ENCODE results near the gene ITGB3BP. TPM values are rescaled to one million over a fixed set of nuclear protein-coding genes. Genes with fewer than 3 reads are reported as not detected.
A peak's percentile ranks its signal among the peaks of the same experiment; 100 is the strongest.

The ITGB3BP gene
- total RNA-seq, 1 experiment from 2014 or later: 47.2 TPM

- Histone ChIP-seq H3K18ac (ENCODE audit: insufficient read length, low read depth, low read length) (no peak overlapping the region), H2BK12ac (ENCODE audit: insufficient read length, low read depth, low read length) (no peak overlapping the region)
Observed at GRCh38 chr1:63524201-63524600, 1.2 kb upstream of the ITGB3BP start.

More at GRCh38 chr1:63524201-63524600, 1.2 kb upstream of the ITGB3BP start:
- Histone ChIP-seq H3K27ac (ENCODE audit: insufficient read length, low read depth, low read length) (no peak overlapping the region), H2BK120ac (ENCODE audit: low read depth, low read length, poor library complexity, severe bottlenecking) (no peak overlapping the region), H3K4me2 (ENCODE audit: insufficient read depth, insufficient read length, low read length) (peak overlapping the region; percentile 79), H2BK20ac (ENCODE audit: low read depth, low read length, poor library complexity, severe bottlenecking) (no peak overlapping the region), H3K9me3 (ENCODE audit: control insufficient read depth, low read depth, low read length) (no peaks in the 10 kb centered on the region), H3K79me1 (ENCODE audit: insufficient read depth, low read depth, low read length, poor library complexity, severe bottlenecking) (no peaks in the 10 kb centered on the region), H3T11ph (ENCODE audit: low read length) (no peak overlapping the region), H3K23me2 (ENCODE audit: insufficient read length, low read depth, low read length, poor library complexity, severe bottlenecking) (peaks cover 4% of the 10 kb centered on the region), H2AFZ (ENCODE audit: low read length) (no peak overlapping the region), H2BK5ac (ENCODE audit: insufficient read length, low read length) (no peak overlapping the region), H4K5ac (ENCODE audit: insufficient read length, low read depth, low read length) (no peak overlapping the region), H3K4me1 (ENCODE audit: insufficient read depth, low read length) (no peaks in the 10 kb centered on the region), H3K23ac (ENCODE audit: insufficient read length, low read depth, low read length) (no peak overlapping the region), H2BK15ac (ENCODE audit: low read depth, low read length) (no peak overlapping the region), H3K14ac (ENCODE audit: insufficient read depth, low read length) (no peak overlapping the region), H3K4ac (ENCODE audit: low read depth, low read length) (no peak overlapping the region), H4K8ac (replicated peaks; ENCODE audit: insufficient read length, low read depth, low read length) (no peak overlapping the region), H4K91ac (ENCODE audit: insufficient read length, low read depth, low read length) (no peak overlapping the region), H3K9ac (ENCODE audit: extremely low read depth, insufficient read length, low read length) (no peak overlapping the region), H2AK5ac (ENCODE audit: insufficient read length, low read length) (no peak overlapping the region), H3K79me2 (ENCODE audit: insufficient read depth, low read length) (no peaks in the 10 kb centered on the region), H3K56ac (ENCODE audit: insufficient read length, low read depth, low read length) (no peak overlapping the region), H4K20me1 (ENCODE audit: control insufficient read depth, insufficient read depth, insufficient read length) (no peaks in the 10 kb centered on the region), H3K27me3 (ENCODE audit: insufficient read depth, low read length) (no peaks in the 10 kb centered on the region)
- H3K36me3 Mint-ChIP-seq (ENCODE audit: insufficient read depth in 1 of 3, low read depth in 3 of 3): no peaks in the 10 kb centered on the region
- no peaks in the 10 kb centered on the region for H3K9me3 Mint-ChIP-seq
- no peak overlapping the region for H3K27ac Mint-ChIP-seq
- peaks cover 15 to 21% of the 10 kb centered on the region in 2 experiments for H3K4me1 Mint-ChIP-seq
- no peak for DNase-seq
- WGBS (ENCODE audit: extremely low coverage, insufficient read length, low lambda C conversion rate): no CpG with 5 or more reads among the region's 3 CpGs
- H3K4me3 Mint-ChIP-seq: peak overlapping the region; percentile 97
- TF ChIP-seq CTCF (conservative IDR thresholded peaks at IDR 0.05): no peak
- no peaks in the 10 kb centered on the region for H3K27me3 Mint-ChIP-seq (ENCODE audit: low read depth)

Data from H9 (cell line).